GM18511 (cell line): ENCODE results near the gene HERC5.
A peak's percentile ranks its signal among the peaks of the same experiment; 100 is the strongest.
"Not testable (repeated sequence)": the region's sequence is repeated elsewhere in the genome, so short reads cannot be mapped to it uniquely, and the experiment has no call there.

ENCODE experiments used
- ATAC-seq: cut with Tn5 transposase; IDR thresholded peaks from one replicate; pipeline ENCODE4 v1.9.1; 2021; ENCODE audit warnings: mild to moderate bottlenecking, moderate library complexity; ENCODE audit not compliant: unreplicated experiment

Gene HERC5

DNA sequence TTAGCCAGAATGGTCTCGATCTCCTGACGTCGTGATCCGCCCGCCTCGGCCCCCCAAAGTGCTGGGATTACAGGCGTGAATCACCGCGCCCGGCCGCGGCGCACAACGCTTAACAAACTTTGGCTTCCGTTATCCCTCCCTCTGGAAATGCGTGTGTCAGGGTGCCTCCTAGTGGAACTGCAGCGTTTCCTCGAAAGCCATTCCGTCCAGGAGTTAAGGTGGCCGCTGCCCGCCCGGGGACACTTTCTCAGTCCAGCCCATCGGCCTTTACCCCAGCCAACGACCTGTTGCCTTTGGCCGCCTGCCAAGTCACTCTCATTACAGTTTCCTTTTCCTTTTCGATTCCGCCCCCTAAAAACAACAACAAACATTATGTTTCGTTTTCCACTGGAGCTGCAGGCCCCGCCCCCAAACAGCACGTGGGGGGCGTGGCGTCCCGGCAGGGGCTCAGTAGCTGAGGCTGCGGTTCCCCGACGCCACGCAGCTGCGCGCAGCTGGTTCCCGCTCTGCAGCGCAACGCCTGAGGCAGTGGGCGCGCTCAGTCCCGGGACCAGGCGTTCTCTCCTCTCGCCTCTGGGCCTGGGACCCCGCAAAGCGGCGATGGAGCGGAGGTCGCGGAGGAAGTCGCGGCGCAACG, at the start of gene HERC5:
TSS of gene HERC5 (plus strand) at position 450 of the 637 bp plus-strand sequence. CDS start at position 601, 151 bp downstream.
- peak; percentile 89 for ATAC-seq

DNA sequence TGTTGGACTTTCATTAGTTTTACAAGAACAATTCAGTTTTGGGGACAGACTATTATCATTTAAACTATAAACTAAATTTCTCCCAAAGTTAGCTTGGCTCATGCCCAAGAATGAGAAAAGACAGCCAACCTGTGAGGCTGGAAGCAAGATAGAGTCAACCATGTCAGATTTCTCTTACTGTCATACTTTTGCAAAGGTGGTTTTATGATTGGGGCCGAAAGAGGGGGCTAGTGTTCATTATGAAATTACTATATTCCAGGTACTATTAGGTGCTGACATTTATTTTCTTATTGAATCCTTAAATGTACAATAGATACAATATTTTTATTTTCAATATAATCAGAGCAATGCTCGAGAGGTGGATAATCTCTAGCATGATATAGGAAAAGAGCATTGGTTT, 47.7 kb upstream of the HERC5 start:
- ATAC-seq, result no peak

GRCh38 chr4:88409789-88410188, 47.1 kb upstream of the HERC5 start:
- no peak for ATAC-seq

- no peak for ATAC-seq
Observed at GRCh38 chr4:88411491-88412096, 45.3 kb upstream of the HERC5 start.

DNA sequence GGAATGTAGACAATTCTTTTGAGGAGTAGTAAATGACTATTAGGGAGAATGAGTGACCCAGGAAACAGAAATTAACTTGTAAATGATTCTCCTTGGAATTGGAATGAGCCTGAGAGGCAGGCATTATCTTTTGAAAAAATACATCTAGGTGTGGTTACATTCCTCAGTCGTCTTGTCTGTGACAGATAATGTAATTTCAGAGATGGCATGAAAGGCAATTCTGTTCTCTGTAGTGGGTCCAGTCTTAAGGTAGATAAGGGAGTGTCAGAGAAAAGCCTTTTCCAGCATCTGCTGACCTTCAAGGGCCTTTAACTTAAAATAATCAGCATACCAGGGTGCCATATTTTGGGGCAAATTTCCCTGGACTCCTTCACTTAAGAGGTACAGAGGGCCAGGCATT, 43.1 kb upstream of the HERC5 start:
- no peak for ATAC-seq

GRCh38 chr4:88414755-88415154, 42.2 kb upstream of the HERC5 start:
- ATAC-seq, result no peak

DNA sequence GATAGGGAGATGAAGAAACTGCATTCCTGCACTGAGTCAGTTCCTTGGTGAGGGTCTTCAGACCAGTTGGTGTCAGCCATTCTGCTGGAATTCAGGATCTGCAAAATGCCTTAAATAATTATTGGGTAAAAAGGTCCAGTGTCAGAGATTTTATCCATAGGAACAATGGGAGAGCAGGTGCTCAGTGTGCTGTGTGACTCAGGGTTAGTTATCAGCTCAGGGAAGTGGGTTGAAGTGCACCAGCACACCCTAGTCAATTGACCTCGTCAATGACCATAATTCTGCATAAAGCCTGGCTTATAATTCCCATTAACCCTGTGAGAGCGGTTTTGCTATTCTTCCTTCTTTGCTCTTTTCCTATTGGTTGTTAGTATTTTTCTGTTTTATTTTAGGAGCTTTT, 40.9 kb upstream of the HERC5 start:
- ATAC-seq, result no peak

DNA sequence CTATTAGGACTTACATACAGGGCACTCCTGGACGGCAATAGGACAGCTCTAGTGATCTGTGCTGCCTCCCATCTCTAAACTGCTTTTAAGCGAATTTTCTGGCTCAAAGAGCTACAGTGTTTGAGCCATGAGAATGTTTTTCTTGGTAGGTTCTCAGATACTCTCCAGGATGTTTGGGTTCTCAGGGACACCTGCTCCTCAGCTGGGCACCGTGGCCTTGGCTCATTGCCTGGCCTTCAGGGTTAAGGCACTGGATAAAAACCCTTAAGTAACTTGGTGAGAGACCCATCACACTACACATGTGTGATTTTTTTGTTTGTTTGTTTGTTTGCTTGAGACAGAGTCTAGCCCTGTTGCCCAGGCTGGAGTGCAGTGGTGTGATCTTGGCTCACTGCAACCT, 38.5 kb upstream of the HERC5 start:
- no peak for ATAC-seq

DNA sequence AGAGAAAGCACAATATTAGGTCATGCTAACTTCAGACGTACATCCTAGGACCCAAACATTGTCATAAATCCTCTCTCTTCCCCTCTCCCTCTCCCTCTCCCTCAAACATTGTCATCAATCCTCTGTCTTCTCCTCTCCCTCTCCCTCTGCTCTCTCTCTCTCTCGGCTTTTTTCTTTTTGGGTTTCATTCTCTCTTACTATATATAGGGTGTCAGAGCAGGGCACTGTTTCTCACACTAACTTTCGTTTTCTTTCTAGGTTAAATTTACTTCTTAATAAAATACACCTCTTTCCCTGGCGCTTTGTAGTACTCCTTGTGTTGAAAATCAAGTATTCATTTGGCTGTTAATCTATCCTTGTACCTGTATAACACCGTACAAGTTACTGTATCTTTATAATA, 37.0 kb upstream of the HERC5 start:
- no peak for ATAC-seq

DNA sequence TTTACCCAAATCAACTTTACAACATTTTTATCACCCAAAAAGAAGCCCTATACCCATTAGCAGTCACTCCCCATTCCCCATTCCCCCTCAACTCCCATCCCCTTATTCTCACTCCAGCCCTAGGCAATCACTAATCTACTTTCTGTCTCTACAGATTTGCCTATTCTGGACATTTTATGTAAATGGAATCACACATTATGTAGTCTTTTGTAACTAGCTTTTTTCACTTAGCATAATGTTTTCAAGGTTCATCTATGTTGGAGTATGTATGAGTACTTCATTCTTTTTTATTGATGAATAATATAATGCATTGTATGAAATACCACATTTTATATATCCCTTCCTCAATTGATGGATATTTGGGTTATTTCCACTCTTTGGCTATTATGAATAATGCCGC, 36.1 kb upstream of the HERC5 start:
- ATAC-seq, result no peak

DNA sequence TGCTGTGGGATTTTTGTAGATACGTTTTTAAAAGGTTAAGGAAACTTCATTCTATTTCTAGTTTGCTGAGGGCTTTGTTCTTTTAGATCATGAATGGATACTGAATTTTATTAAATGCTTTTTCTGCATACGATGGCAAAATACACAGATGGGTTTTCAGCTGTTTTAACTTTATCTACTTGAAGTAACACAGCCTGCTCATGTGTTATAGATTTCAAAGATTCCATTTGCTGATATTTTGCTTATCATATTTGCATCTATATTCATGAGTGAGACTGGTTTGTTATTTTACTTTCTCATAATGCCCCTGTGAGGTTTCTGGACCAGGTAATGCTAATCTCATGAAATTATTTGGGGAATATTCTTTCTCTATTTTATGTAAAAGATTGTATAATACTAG, 34.5 kb upstream of the HERC5 start:
- no peak for ATAC-seq

GRCh38 chr4:88429401-88429800, 27.5 kb upstream of the HERC5 start:
- ATAC-seq, result no peak

- no peak for ATAC-seq
Observed at GRCh38 chr4:88435987-88436693, 20.8 kb upstream of the HERC5 start.

DNA sequence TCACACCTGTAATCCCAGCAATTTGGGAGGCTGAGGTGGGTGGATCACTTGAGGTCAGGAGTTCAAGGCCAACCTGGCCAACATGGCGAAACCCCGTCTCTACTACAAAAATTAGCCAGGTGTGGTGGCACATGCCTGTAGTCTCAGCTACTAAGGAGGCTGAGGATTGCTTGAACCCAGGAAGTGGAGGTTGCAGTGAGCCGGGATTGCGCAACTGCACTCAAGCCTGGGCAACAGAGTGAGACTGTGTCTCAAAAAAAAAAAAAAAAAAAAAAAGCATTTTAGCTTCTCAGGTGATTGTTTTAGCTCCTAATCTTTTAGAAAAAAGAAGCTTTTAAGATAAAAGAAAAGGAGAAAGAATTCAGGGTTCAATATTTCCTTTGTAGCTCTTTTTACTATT, 19.0 kb upstream of the HERC5 start:
- ATAC-seq, result not testable (repeated sequence)

DNA sequence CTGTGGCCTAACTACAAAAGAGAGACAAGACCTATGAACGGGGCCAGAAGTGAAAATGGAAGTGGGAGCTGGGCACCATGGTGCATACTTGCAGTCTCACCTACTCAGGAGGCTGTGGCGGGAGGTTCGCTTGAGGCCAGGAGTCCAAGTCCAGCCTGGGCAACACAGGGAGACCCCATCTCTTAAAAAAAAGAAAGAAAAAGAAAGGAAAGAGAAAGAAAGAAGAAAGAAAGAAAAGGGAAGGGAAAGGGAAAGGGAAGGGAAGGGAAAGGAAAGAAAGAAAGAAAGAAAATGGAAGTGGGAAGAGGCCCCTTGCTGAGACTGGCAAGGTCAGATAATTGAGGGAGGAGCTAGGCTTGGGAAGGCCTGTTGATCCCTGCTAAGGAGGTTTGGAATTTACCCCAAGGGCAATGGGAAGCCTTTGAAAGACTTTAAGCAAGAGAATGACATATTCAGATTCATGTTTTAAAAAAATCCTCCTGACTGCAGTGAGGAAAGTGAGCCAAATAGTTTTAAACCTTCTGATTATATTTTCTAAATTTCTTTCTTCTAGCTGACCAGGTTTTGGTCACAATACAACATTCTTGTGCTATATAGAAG, 17.7 kb upstream of the HERC5 start:
- no peak for ATAC-seq

DNA sequence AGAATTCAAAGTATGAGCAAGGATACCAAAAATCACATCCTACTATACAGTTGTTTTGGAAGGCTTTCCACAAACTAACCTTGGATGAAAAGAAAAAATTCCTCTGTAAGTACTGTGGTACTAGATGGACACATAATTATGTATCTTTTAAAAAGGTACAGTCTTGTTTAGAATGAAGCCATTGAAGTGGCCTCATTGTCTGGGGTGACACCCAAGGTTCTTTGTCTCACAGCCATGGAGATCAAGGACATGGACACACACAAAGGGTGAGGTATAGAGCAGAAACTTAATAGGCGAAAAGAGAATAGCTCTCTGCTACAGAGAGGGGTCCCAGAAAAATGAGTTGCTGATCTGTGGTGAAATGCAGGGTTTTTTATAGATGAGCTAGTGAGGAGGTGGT, 16.8 kb upstream of the HERC5 start:
- ATAC-seq, result no peak

- ATAC-seq, result no peak
Observed at GRCh38 chr4:88441696-88442095, 15.2 kb upstream of the HERC5 start.

DNA sequence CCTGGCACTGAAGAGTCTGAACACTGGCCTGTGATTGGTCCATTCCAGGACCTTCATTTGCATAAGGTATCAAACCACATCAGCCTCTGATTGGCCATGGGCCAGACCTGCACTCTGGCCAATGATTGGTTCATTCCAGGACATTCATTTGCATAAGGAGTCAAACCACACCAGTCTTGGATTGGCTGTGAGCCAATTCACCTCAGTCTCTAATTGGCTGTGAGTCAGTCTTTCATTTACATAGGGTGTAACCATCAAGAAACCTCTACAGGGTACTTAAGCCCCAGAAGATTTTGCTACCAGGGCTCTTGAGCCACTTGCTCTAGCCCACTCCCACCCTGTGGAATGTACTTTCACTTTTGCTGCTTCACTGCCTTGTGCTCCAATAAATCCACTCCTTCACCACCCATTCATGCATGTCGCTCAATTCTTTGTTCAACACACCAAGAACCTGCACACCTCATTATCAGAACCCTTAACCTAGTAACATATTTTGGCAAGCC, 14.2 kb upstream of the HERC5 start:
- no peak for ATAC-seq

- no peak for ATAC-seq
Observed at GRCh38 chr4:88443486-88443885, 13.4 kb upstream of the HERC5 start.

GRCh38 chr4:88445252-88445651, 11.7 kb upstream of the HERC5 start:
- ATAC-seq, result no peak

DNA sequence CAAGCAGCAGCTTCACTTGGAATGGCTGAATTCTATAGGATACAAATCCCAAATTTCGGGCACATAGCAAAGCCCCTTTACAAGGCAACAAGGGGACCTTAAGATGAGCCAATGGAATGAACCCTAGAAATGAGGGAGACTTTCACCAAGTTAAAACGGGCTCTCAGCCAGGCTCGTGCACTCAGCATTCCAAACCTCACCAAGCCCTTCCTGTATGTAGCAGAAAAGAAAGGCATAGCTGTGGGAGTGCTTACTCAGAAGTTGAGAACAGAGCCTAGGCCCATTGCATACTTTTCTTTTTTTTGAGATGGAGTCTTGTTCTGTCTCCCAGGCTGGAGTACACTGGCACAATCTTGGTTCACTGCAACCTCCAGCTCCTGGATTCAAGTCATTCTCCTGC, 10.8 kb upstream of the HERC5 start:
- no peak for ATAC-seq
